OCI-LY7 (cell line): ENCODE measurements around the gene ZBTB7A. TPM values are rescaled to one million over a fixed set of nuclear protein-coding genes. Genes with fewer than 3 reads are reported as not detected.

Experiments used
- BruUV-seq: library from RNA; stranded (reverse); fragments of 400-500 nt; replicated peaks from 2 replicates; lab custom pipeline; 2021; lab: Mats Ljungman, UMichigan
- CTCF ChIA-PET: fragments of 300-600 bp; sonication (Branson Sonifier 250); formaldehyde crosslinking; loops from one replicate; lab custom pipeline; 2022; ENCODE audit warnings: antibody characterized with exemption; ENCODE audit not compliant: unreplicated experiment; lab: Charles Lee
- POLR2A ChIA-PET: fragments of 300-600 bp; sonication (Branson Sonifier 250); formaldehyde crosslinking; loops from one replicate; lab custom pipeline; 2022; ENCODE audit warnings: antibody characterized with exemption; lab: Charles Lee
- DNase-seq: peaks from one replicate; pipeline ENCODE4 v3.0.0-alpha.2; 2015; ENCODE audit warnings: low spot score
- H2AFZ ChIP-seq: fragments of 200-600 bp; sonication (generic), shearing (Covaris generic); 2 replicates; pipeline ENCODE4 v1.6.1; 2014; ENCODE audit warnings: mild to moderate bottlenecking, antibody characterized with exemption, low read length, moderate library complexity
- H3K27ac ChIP-seq: fragments of 200-600 bp; sonication (generic); 2 replicates; pipeline ENCODE4 v1.5.1; 2014; ENCODE audit warnings: mixed run types, low read depth, mild to moderate bottlenecking, moderate library complexity, low read length, inconsistent platforms; ENCODE audit not compliant: poor library complexity, severe bottlenecking
- H3K36me3 ChIP-seq: fragments of 200-600 bp; sonication (generic); 2 replicates; pipeline ENCODE4 v1.6.1; 2014; ENCODE audit warnings: mild to moderate bottlenecking, antibody characterized with exemption, low read length, moderate library complexity, mixed read lengths; ENCODE audit not compliant: insufficient read depth
- H3K4me1 ChIP-seq: fragments of 200-600 bp; sonication (generic); 2 replicates; pipeline ENCODE4 v1.5.1; 2014; ENCODE audit warnings: mild to moderate bottlenecking, low read length; ENCODE audit not compliant: insufficient read depth, poor library complexity, severe bottlenecking
- H3K4me2 ChIP-seq: fragments of 200-600 bp; sonication (generic); 2 replicates; pipeline ENCODE4 v1.6.1; 2014; ENCODE audit warnings: mild to moderate bottlenecking, low read length
- H3K4me3 ChIP-seq: fragments of 200-600 bp; sonication (generic); 2 replicates; pipeline ENCODE4 v1.5.1; 2014; ENCODE audit warnings: mild to moderate bottlenecking, low read depth, low read length; ENCODE audit not compliant: poor library complexity, severe bottlenecking
- H3K79me2 ChIP-seq: fragments of 200-600 bp; sonication (generic); 2 replicates; pipeline ENCODE4 v1.6.1; 2016; ENCODE audit warnings: low read depth, mild to moderate bottlenecking, low read length, moderate library complexity, mixed read lengths; ENCODE audit not compliant: insufficient read depth
- H3K9me2 ChIP-seq: fragments of 200-600 bp; sonication (generic); 2 replicates; pipeline ENCODE4 v1.6.1; 2016; ENCODE audit warnings: mild to moderate bottlenecking, low read length, mixed read lengths; ENCODE audit not compliant: insufficient read depth
- H3K9me3 ChIP-seq: fragments of 200-600 bp; sonication (generic); 2 replicates; pipeline ENCODE4 v1.6.1; 2014; ENCODE audit warnings: mild to moderate bottlenecking, mixed run types, low read length, mixed read lengths
- H4K20me1 ChIP-seq: fragments of 200-600 bp; sonication (generic); 2 replicates; pipeline ENCODE4 v1.6.1; 2014; ENCODE audit warnings: mild to moderate bottlenecking, antibody characterized with exemption, low read length, moderate library complexity, mixed read lengths; ENCODE audit not compliant: insufficient read depth
- EZH2phosphoT487 ChIP-seq: fragments of 200-600 bp; sonication (generic); IDR thresholded peaks from 2 replicates; pipeline ENCODE4 v1.6.1; 2018; ENCODE audit warnings: low read depth, borderline replicate concordance, mild to moderate bottlenecking, mixed run types, antibody characterized with exemption, low read length, moderate library complexity, mixed read lengths
- intact Hi-C: fragments of 100-400 bp; cut with micrococcal nuclease; formaldehyde crosslinking; loops from one replicate; pipeline ENCODE4 v1.10.0; 2022; ENCODE audit not compliant: unreplicated experiment
- total RNA-seq, 2 experiments: library from RNA; depleted of rRNA in 1 of 2; stranded (reverse); fragments of >200 nt in 1 of 2; shearing (Covaris generic) in 1 of 2; gene quantifications; 2 replicates each; pipeline ENCODE4 v1.2.3, GENCODE V29; 2014 to 2022
- TF ChIP-seq, protein P1 (sequence below): fragments of 200-600 bp; sonication (generic); conservative IDR thresholded peaks from 2 replicates; pipeline ENCODE4 v1.5.1; 2014; ENCODE audit warnings: mild to moderate bottlenecking, antibody characterized with exemption, low read length, moderate library complexity, mixed read lengths

The ZBTB7A gene
- total RNA-seq, 2 experiments from 2014 or later = 17.2 to 29.3 TPM

DNA sequence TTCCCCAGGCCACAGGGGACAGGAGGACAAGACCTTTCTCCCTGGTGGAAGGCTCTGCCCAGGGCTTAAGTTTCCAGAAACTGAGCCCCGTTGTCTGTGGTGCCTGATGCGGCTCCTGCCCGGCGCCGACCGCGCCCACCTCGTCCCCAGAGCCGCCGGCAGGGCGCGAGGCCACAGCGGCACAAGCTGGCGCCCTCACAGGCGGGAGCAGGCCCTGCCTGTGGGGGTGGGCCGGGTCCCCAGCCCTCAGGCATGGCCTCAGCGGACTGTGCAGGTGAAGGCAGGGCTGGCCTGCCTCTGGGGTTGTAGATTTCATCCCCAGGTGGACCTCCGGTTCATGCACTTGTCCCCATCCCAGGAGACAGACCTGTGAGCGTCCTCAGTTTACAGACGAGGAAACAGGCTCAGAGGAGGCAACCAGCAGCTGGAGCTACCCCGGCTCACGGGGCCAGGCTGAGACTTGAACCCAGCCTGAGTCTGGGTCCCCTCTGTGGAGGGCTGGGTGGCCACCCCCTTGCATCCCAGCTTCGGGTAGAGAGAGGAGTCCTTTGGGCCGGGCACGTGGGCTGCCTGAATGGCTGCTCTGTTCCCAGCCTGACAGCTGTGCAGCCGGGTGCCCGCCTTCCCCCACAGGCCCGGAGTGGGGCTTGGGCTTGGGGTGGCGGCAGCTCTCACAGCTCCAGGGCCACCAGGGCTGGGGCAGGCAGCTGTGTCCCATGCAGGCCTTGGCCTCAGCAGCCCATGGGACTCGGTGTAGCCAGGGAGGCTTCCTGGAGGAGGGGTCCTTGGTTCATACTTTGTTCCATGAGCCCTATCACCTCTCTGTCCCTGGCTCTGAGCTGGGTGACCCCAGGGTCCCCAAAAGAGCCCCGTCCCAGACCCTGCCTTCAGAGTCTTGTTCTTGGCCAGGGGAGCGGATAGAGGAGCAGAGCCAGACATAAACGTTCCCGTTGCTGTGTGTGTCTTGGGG is 32.4 kb downstream of the ZBTB7A start:
- no TSS peak for BruUV-seq
- Histone ChIP-seq H3K27ac (no peak overlapping the region), H3K4me2 (no peak overlapping the region), H4K20me1 (no peaks in the 10 kb centered on the region), H3K4me1 (no peaks in the 10 kb centered on the region), H3K79me2 (no peaks in the 10 kb centered on the region), H3K9me2 (no peaks in the 10 kb centered on the region), H3K9me3 (peaks cover 10% of the 10 kb centered on the region), H3K36me3 (peaks cover 47% of the 10 kb centered on the region), H2AFZ (no peak overlapping the region), H3K4me3 (no peak overlapping the region)
- ChIA-PET POLR2A (no interaction called here), CTCF (interaction anchor here (0.6 kb wide), 1 partner anchor 67 kb away, joined by 3 read pairs; no protein-coding TSS in a partner anchor)
- intact Hi-C loops = no loop called here
- no peak for DNase-seq
- TF ChIP-seq EZH2phosphoT487 = no peak
- TF ChIP-seq, protein P1, sequence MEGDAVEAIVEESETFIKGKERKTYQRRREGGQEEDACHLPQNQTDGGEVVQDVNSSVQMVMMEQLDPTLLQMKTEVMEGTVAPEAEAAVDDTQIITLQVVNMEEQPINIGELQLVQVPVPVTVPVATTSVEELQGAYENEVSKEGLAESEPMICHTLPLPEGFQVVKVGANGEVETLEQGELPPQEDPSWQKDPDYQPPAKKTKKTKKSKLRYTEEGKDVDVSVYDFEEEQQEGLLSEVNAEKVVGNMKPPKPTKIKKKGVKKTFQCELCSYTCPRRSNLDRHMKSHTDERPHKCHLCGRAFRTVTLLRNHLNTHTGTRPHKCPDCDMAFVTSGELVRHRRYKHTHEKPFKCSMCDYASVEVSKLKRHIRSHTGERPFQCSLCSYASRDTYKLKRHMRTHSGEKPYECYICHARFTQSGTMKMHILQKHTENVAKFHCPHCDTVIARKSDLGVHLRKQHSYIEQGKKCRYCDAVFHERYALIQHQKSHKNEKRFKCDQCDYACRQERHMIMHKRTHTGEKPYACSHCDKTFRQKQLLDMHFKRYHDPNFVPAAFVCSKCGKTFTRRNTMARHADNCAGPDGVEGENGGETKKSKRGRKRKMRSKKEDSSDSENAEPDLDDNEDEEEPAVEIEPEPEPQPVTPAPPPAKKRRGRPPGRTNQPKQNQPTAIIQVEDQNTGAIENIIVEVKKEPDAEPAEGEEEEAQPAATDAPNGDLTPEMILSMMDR = no peak

DNA sequence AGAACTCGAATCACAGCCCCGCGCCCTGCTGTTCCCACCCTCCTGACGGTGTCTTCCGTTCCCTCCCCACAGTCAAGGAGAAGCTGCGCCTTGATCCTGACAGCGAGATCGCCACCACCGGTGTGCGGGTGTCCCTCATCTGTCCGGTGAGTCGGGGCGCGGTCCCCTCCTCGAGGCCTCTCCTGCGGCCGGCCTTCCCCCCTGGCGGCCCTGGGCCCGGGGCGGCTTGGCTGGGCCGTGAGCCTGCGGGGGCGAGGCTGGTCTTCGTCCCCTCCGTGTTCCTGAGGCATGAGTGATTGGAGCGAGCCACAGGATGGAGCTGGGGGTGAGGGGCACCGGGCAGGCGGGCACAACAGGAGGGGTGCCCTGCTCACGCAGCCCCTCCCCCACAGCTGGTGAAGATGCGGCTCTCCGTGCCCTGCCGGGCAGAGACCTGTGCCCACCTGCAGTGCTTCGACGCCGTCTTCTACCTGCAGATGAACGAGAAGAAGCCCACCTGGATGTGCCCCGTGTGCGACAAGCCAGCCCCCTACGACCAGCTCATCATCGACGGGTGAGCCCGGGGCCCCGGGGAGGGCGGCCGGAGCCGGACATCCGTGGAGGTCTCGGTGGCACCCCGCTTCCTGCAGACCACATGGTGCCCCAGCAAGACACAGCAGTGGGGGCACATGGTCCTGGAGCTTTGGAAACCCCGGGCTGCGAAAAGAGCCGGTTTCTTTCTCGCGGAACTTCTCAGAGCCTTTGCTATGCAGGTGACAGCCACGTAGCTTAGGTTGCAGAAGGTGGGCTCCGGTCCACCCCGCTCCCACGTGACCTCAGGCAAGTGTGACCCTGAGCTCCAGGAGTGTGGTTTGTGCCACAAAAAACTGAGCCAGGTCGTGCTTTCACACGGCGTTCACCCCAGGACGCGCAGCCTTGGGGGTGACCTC is 33.4 kb downstream of the ZBTB7A start:
- H3K36me3 ChIP-seq = peaks cover 56% of the 10 kb centered on the region
- no peak overlapping the region for H3K4me2 ChIP-seq
- ChIA-PET CTCF (no interaction called here), POLR2A (no interaction called here)
- no peaks in the 10 kb centered on the region for H3K4me1 ChIP-seq
- H3K9me3 ChIP-seq = peaks cover 10% of the 10 kb centered on the region
- H4K20me1 ChIP-seq = no peaks in the 10 kb centered on the region
- H3K4me3 ChIP-seq = no peak overlapping the region
- H3K79me2 ChIP-seq = no peaks in the 10 kb centered on the region
- intact Hi-C loops = no loop called here
- no peak for TF ChIP-seq EZH2phosphoT487
- TF ChIP-seq, protein P1 = no peak
- no TSS peak for BruUV-seq
- H3K9me2 ChIP-seq = no peaks in the 10 kb centered on the region
- H2AFZ ChIP-seq = no peak overlapping the region
- H3K27ac ChIP-seq = no peak overlapping the region
- DNase-seq = no peak
